ENCODE measurements around the gene ZG16. TPM values are rescaled to one million over a fixed set of nuclear protein-coding genes. Genes with fewer than 3 reads are reported as not detected.
"Not testable (repeated sequence)": the region's sequence is repeated elsewhere in the genome, so short reads cannot be mapped to it uniquely, and the experiment has no call there.

Gene ZG16
- total and polyA plus RNA-seq, 4 donors: 0.19 to 2.8 (median 1.7) TPM

DNA sequence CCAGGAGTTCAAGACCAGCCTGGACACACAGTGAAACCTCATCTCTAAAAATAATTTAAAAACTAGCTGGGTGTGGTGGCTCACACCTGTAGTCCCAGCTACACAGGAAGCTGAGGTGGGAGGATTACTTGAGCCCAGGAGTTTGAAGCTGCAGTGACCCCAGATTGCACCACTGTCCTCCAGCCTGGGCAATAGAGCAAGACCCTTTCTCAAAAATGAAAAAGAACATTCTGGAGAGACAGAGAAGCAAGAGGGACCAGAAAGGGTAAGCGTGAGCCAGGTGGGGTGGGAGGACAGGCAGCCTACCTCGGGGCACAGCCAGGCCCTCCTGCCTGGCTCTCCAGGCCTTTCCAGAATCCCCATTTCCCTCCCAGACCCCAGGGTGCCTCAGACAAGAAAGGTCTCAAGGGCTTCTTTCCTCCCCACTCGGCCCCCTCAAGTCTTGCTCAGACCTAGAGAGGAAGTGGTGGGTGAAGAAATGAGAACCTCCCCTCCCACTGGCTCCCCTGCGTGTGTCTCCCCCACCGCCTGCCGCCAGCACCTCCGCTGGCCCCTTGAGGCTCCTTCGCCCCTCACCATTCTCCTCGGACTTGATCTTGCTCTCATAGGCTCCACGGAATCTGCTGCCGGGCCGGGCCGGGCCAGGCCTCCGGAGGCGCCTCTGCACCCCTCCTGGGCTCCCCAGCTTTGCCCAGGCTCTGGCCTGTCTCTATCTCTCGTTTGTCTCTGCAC is 32.8 kb upstream of the ZG16 start:
- Histone ChIP-seq H3K27me3 (ENCODE audit: control insufficient read depth in 4 of 4, insufficient read depth in 4 of 4, low read length in 3 of 4) (no peaks in the 10 kb centered on the region), H3K4me1 (ENCODE audit: control insufficient read depth in 4 of 4, insufficient read depth in 4 of 4, low read length in 3 of 4) (no peaks in the 10 kb centered on the region), H3K27ac (ENCODE audit: low read depth in 1 of 2, low read length in 2 of 2) (peak overlapping the region; percentile 28 to 44), H3K9ac (ENCODE audit: low read depth in 1 of 2, low read length in 2 of 2) (peak overlapping the region in 1 of 2 donors; percentile 12), H3K36me3 (ENCODE audit: control insufficient read depth in 4 of 4, insufficient read depth in 3 of 4, low read depth in 1 of 4, low read length in 3 of 4) (no peaks in the 10 kb centered on the region), H3K9me3 (ENCODE audit: control insufficient read depth in 4 of 4, low read length in 3 of 4) (no peaks in the 10 kb centered on the region), H3K4me3 (ENCODE audit: low read depth in 1 of 3, low read length in 3 of 3) (peak overlapping the region in 1 of 3 donors; percentile 27)
- 72% methylated on average over 16 of the region's 16 CpGs for WGBS
- DNase-seq (ENCODE audit: low spot score): no peak
- TF ChIP-seq NR2F2 (IDR thresholded peaks at IDR 0.05) (no peak), HNF4A (conservative IDR thresholded peaks at IDR 0.05) (no peak), TAF1 (conservative IDR thresholded peaks at IDR 0.05) (no peak), GABPA (IDR thresholded peaks at IDR 0.05 in 1 of 2, conservative IDR thresholded peaks at IDR 0.05 in 1 of 2) (no peak), RXRA (IDR thresholded peaks at IDR 0.05) (no peak), FOXA2 (IDR thresholded peaks at IDR 0.05) (no peak)
- TF ChIP-seq, protein P1, sequence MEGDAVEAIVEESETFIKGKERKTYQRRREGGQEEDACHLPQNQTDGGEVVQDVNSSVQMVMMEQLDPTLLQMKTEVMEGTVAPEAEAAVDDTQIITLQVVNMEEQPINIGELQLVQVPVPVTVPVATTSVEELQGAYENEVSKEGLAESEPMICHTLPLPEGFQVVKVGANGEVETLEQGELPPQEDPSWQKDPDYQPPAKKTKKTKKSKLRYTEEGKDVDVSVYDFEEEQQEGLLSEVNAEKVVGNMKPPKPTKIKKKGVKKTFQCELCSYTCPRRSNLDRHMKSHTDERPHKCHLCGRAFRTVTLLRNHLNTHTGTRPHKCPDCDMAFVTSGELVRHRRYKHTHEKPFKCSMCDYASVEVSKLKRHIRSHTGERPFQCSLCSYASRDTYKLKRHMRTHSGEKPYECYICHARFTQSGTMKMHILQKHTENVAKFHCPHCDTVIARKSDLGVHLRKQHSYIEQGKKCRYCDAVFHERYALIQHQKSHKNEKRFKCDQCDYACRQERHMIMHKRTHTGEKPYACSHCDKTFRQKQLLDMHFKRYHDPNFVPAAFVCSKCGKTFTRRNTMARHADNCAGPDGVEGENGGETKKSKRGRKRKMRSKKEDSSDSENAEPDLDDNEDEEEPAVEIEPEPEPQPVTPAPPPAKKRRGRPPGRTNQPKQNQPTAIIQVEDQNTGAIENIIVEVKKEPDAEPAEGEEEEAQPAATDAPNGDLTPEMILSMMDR (IDR thresholded peaks at IDR 0.05; ENCODE audit: low read depth, low read length, missing input control): no peak
- TF ChIP-seq, protein P2, sequence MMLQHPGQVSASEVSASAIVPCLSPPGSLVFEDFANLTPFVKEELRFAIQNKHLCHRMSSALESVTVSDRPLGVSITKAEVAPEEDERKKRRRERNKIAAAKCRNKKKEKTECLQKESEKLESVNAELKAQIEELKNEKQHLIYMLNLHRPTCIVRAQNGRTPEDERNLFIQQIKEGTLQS (IDR thresholded peaks at IDR 0.05): no peak
- TF ChIP-seq, protein P3, sequence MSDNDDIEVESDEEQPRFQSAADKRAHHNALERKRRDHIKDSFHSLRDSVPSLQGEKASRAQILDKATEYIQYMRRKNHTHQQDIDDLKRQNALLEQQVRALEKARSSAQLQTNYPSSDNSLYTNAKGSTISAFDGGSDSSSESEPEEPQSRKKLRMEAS (IDR thresholded peaks at IDR 0.05): no peak

DNA sequence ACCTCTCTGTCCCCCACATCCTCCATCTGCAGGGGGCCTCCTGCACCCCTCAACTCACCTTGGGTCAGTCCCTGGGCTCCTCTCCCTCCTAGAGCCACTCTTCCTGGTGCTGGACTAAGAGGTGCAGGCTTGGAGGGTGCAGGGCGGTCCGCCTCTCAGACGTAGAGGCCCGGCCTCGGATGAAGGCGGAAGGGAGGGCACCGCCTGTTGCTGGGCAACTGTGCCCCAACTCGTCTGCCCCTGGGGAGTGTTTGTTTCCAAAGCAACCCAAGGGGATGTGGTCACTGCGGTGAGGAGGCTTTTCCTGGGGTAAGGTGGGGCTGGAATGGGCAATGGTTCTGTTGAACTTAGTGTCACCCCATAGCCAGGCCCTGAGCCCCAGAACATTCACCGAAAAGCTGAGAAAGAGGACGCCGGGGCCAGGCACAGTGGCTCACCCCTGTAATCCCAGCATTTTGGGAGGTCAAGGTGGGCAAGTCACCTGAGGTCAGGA is 32.2 kb upstream of the ZG16 start, which contains the start of gene C16orf54:
TSS of gene C16orf54 (minus strand) at position 138 of the 493 bp plus-strand sequence. CDS start 1,039 bp downstream, outside the sequence.
- H3K36me3 ChIP-seq (ENCODE audit: control insufficient read depth in 4 of 4, insufficient read depth in 3 of 4, low read depth in 1 of 4, low read length in 3 of 4): no peaks in the 10 kb centered on the region
- DNase-seq (ENCODE audit: low spot score): peak; percentile 40
- no peaks in the 10 kb centered on the region for H3K27me3 ChIP-seq (ENCODE audit: control insufficient read depth in 4 of 4, insufficient read depth in 4 of 4, low read length in 3 of 4)
- peak within 1 kb of the TSS in 1 of 2 donors; percentile 12 for H3K9ac ChIP-seq (ENCODE audit: low read depth in 1 of 2, low read length in 2 of 2)
- H3K4me3 ChIP-seq (ENCODE audit: low read depth in 1 of 3, low read length in 3 of 3): peak within 1 kb of the TSS in 1 of 3 donors; percentile 27
- no peaks in the 10 kb centered on the region for H3K9me3 ChIP-seq (ENCODE audit: control insufficient read depth in 4 of 4, low read length in 3 of 4)
- peak within 1 kb of the TSS; percentile 28 to 44 for H3K27ac ChIP-seq (ENCODE audit: low read depth in 1 of 2, low read length in 2 of 2)
- TF ChIP-seq SP1 (IDR thresholded peaks at IDR 0.05): peak; percentile 34
- no peak for TF ChIP-seq RAD21 (IDR thresholded peaks at IDR 0.05)
- TF ChIP-seq YY1 (IDR thresholded peaks at IDR 0.05): no peak
- TF ChIP-seq NR2F2 (IDR thresholded peaks at IDR 0.05): no peak
- no peaks in the 10 kb centered on the region for H3K4me1 ChIP-seq (ENCODE audit: control insufficient read depth in 4 of 4, insufficient read depth in 4 of 4, low read length in 3 of 4)
- WGBS: 83% methylated on average over 12 of the region's 12 CpGs

DNA sequence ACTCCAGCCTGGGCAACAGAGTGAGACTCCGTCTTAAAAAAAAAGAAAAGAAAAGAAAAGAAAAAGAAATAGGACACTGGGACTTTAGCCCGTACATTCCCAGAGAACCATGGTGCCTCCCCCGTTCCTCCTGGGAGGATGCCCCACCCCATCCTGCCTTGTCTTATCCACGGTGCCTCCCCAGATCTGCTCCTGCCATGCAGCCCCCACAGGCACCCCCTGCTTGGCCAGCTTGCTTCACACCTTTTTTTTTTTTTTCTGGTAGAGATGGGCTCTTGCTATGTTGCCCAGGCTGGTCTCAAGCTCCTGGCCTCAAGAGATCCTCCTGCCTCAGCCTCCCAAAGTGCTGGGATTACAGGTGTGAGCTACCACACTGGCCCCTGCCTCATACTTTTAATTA is 31.5 kb upstream of the ZG16 start:
- H3K4me3 ChIP-seq (ENCODE audit: low read depth in 1 of 3, low read length in 3 of 3); H3K9me3 ChIP-seq (ENCODE audit: control insufficient read depth in 4 of 4, low read length in 3 of 4); H3K36me3 ChIP-seq (ENCODE audit: control insufficient read depth in 4 of 4, insufficient read depth in 3 of 4, low read depth in 1 of 4, low read length in 3 of 4); H3K4me1 ChIP-seq (ENCODE audit: control insufficient read depth in 4 of 4, insufficient read depth in 4 of 4, low read length in 3 of 4); DNase-seq (ENCODE audit: low spot score); H3K9ac ChIP-seq (ENCODE audit: low read depth in 1 of 2, low read length in 2 of 2); H3K27me3 ChIP-seq (ENCODE audit: control insufficient read depth in 4 of 4, insufficient read depth in 4 of 4, low read length in 3 of 4): not testable (repeated sequence)
- H3K27ac ChIP-seq (ENCODE audit: low read depth in 1 of 2, low read length in 2 of 2): peak overlapping the region in 1 of 2 donors; percentile 28
- WGBS: 79% methylated on average over 4 of the region's 4 CpGs

Data from liver (tissue), 9 donors.